HepG2 (cell line): ENCODE measurements around the gene C5AR1. TPM values are rescaled to one million over a fixed set of nuclear protein-coding genes. Genes with fewer than 3 reads are reported as not detected.

Experiments used
- CHD2 ChIP-seq: IDR thresholded peaks from 2 replicates; pipeline ENCODE4 v1.6.1; 2011; ENCODE audit warnings: low read depth, low read length, improper control_type of control experiment
- HDAC1 ChIP-seq: sonication (generic); formaldehyde crosslinking; IDR thresholded peaks from 2 replicates; pipeline ENCODE4 v1.5.1; 2020; ENCODE audit warnings: mild to moderate bottlenecking, missing genetic modification reagents
- HMG20A ChIP-seq: IDR thresholded peaks from 2 replicates; pipeline ENCODE4 v1.6.1; 2016; ENCODE audit warnings: borderline replicate concordance
- KIAA2018 ChIP-seq: sonication (generic); formaldehyde crosslinking; IDR thresholded peaks from 2 replicates; pipeline ENCODE4 v1.5.0; 2020; ENCODE audit warnings: mild to moderate bottlenecking, missing genetic modification reagents, borderline replicate concordance
- MAFF ChIP-seq: IDR thresholded peaks from 2 replicates; pipeline ENCODE4 v1.6.1; 2011; ENCODE audit warnings: low read depth, low read length, improper control_type of control experiment
- MAFK ChIP-seq, 2 experiments: IDR thresholded peaks in 1 of 2; conservative IDR thresholded peaks in 1 of 2; 2 replicates each; pipeline ENCODE4 v1.6.1; 2011; ENCODE audit warnings: improper control_type of control experiment in 2 of 2, low read length in 2 of 2
- NFYC ChIP-seq: IDR thresholded peaks from 2 replicates; pipeline ENCODE4 v1.6.1; 2016; ENCODE audit warnings: missing genetic modification reagents, missing compliant biosample characterization
- POLR2AphosphoS2 ChIP-seq: IDR thresholded peaks from 2 replicates; pipeline ENCODE4 v1.6.1; 2011; ENCODE audit warnings: low read depth, low read length, improper control_type of control experiment
- RELA ChIP-seq: sonication (generic); formaldehyde crosslinking; IDR thresholded peaks from 2 replicates; pipeline ENCODE4 v1.4.0; 2020; ENCODE audit warnings: missing genetic modification reagents
- RORA ChIP-seq: sonication (generic); formaldehyde crosslinking; IDR thresholded peaks from 2 replicates; pipeline ENCODE4 v1.5.0; 2020; ENCODE audit warnings: mild to moderate bottlenecking, missing genetic modification reagents, moderate library complexity
- SETDB1 ChIP-seq: sonication (generic); formaldehyde crosslinking; IDR thresholded peaks from 2 replicates; pipeline ENCODE4 v1.5.1; 2020; ENCODE audit warnings: missing genetic modification reagents, mild to moderate bottlenecking, borderline replicate concordance
- TP53 ChIP-seq: sonication (generic); formaldehyde crosslinking; conservative IDR thresholded peaks from 2 replicates; pipeline ENCODE4 v1.4.0; 2020; ENCODE audit warnings: missing genetic modification reagents
- ZNF614 ChIP-seq: IDR thresholded peaks from 2 replicates; pipeline ENCODE4 v1.6.1; 2018; ENCODE audit warnings: missing biosample characterization, missing genetic modification reagents, inconsistent platforms, borderline replicate concordance
- ZNF841 ChIP-seq: sonication (generic); formaldehyde crosslinking; IDR thresholded peaks from 2 replicates; pipeline ENCODE4 v1.8.1; 2023; ENCODE audit warnings: missing genetic modification reagents, borderline replicate concordance
- ZNF879 ChIP-seq: sonication (generic); formaldehyde crosslinking; IDR thresholded peaks from 2 replicates; pipeline ENCODE4 v1.8.1; 2023; ENCODE audit warnings: missing genetic modification reagents
- polyA plus RNA-seq, 8 experiments: library from polyadenylated mRNA; depleted of rRNA in 3 of 8; stranded (reverse) in 7 of 8; unstranded in 1 of 8; fragments of >200 nt; fragmentation: Illumina TruSeq in 4 of 8; extraction: Trizol in 4 of 8; gene quantifications; 2 replicates each; pipeline versions ENCODE4 v1.2.1 to v1.2.3, GENCODE V29; 2011 to 2016; ENCODE audit warnings: low read depth in 4 of 8, missing spikeins in 1 of 8, mixed read lengths in 1 of 8; ENCODE audit not compliant: insufficient read depth in 1 of 8
- total RNA-seq, 5 experiments: library from RNA; depleted of rRNA; stranded (reverse); fragments of >200 nt; fragmentation: Illumina TruSeq; extraction: Trizol; gene quantifications; 2 replicates each; pipeline ENCODE4 v1.2.3, GENCODE V29; 2016; ENCODE audit warnings: low read depth in 1 of 5
- TF ChIP-seq, protein P1 (sequence below), 2 experiments: IDR thresholded peaks; 2 replicates each; pipeline ENCODE4 v1.6.1; 2011 to 2012; ENCODE audit warnings: low read length in 2 of 2, borderline replicate concordance in 1 of 2, low read depth in 1 of 2, mild to moderate bottlenecking in 1 of 2, moderate library complexity in 1 of 2

C5AR1 gene
- total and polyA plus RNA-seq, 2 of the 13 experiments (the other 11 are each of a cell fraction or from before 2014, with no cell fraction given), result 0.07 to 1.6 TPM

- TF ChIP-seq, protein P1, sequence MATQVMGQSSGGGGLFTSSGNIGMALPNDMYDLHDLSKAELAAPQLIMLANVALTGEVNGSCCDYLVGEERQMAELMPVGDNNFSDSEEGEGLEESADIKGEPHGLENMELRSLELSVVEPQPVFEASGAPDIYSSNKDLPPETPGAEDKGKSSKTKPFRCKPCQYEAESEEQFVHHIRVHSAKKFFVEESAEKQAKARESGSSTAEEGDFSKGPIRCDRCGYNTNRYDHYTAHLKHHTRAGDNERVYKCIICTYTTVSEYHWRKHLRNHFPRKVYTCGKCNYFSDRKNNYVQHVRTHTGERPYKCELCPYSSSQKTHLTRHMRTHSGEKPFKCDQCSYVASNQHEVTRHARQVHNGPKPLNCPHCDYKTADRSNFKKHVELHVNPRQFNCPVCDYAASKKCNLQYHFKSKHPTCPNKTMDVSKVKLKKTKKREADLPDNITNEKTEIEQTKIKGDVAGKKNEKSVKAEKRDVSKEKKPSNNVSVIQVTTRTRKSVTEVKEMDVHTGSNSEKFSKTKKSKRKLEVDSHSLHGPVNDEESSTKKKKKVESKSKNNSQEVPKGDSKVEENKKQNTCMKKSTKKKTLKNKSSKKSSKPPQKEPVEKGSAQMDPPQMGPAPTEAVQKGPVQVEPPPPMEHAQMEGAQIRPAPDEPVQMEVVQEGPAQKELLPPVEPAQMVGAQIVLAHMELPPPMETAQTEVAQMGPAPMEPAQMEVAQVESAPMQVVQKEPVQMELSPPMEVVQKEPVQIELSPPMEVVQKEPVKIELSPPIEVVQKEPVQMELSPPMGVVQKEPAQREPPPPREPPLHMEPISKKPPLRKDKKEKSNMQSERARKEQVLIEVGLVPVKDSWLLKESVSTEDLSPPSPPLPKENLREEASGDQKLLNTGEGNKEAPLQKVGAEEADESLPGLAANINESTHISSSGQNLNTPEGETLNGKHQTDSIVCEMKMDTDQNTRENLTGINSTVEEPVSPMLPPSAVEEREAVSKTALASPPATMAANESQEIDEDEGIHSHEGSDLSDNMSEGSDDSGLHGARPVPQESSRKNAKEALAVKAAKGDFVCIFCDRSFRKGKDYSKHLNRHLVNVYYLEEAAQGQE (IDR thresholded peaks at IDR 0.05; ENCODE audit: borderline replicate concordance in 1 of 2, low read depth in 1 of 2, low read length in 2 of 2), result no peak
- TF ChIP-seq POLR2AphosphoS2, result no peak
- TF ChIP-seq ZNF841 (CRISPR knock-in tag), result no peak
- no peak for TF ChIP-seq TP53
- TF ChIP-seq ZNF614 (CRISPR knock-in tag), result no peak
- peak; percentile 85 for TF ChIP-seq NFYC (CRISPR knock-in tag)
- TF ChIP-seq RELA (CRISPR knock-in tag), result no peak
- no peak for TF ChIP-seq HMG20A (CRISPR knock-in tag)
- no peak for TF ChIP-seq SETDB1 (CRISPR knock-in tag)
- TF ChIP-seq CHD2, result no peak
- TF ChIP-seq RORA (CRISPR knock-in tag), result no peak
- no peak for TF ChIP-seq KIAA2018 (CRISPR knock-in tag)
- no peak for TF ChIP-seq MAFK (conservative IDR thresholded peaks at IDR 0.05 in 1 of 2, IDR thresholded peaks at IDR 0.05 in 1 of 2; ENCODE audit: low read length in 2 of 2)
- peak; percentile 65 for TF ChIP-seq HDAC1 (CRISPR knock-in tag)
- no peak for TF ChIP-seq ZNF879 (CRISPR knock-in tag)
- no peak for TF ChIP-seq MAFF
These were observed 39.4 kb downstream of the C5AR1 start, which contains the start of gene DHX34 (continued) for GRCh38 chr19:47348819-47349795.
